NCI-H2029 treated with DMSO at 0.1 percent for 48 hours (cell line): ENCODE results near the gene PSIP1.
"Not testable (repeated sequence)": the region's sequence is repeated elsewhere in the genome, so short reads cannot be mapped to it uniquely, and the experiment has no call there.

Experiments used
- DNase-seq: peaks from one replicate; lab custom pipeline; 2025; lab: John Stamatoyannopoulos, UW

PSIP1 gene

DNA sequence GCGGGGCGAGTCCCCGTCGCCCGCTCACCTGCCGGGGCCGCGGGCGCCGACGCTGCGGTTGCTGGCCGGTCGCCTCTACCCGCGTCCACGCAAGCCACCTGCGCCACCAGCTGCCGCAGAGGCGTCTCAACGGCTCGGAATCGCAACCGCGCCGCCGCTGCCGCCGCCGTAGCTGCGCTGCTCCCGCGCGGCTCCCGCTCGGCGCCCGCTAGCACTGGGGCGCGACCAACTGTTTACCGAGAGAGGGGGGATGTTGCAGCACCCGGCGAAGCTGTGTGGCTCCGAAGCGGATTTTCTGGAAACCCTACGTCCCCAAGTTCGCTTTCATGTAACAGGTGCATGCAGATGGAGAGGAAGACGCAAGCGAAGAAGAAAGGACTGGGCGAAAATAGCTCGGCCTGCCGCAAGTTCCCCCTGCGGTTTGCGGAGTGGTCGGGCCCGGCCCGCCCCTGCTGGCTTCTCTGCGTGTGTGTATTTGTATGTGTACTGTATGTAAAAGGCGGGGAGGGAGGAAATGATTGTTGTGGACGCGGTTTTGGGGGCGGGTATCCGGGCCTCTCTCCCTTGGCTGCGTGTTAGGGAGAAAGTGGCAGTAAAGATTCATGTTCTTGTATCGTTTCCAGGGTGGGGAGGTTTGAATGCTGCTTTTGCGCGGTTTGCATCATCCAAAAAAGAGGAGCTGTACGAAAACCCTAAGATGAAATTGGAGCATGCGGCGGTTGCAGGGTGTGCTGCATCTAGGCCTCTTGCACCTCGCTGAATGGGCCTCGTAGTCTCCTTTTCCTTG, at the start of gene PSIP1:
Gene PSIP1, minus strand, starts transcription at position 182 of the 787 bp plus-strand sequence. CDS start 782 bp downstream, outside the sequence.
- peak; percentile 60 for DNase-seq

DNA sequence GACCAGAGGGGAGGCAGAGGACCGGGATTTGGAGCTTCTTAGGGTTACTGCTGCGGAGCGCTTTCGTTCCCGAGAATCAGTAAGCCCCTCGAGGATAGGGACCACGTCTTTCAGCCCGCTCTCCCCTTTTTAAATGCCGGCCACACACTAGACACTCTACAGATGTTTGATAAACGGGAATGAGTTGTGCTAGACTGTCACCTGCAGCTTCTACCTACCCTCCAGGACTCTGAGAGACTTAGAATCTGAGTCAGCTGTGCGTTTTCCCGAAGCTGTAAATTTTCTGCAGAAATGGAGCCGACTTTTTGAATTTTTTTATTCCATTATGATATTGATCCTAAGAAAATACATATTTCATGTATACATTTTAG, 42.7 kb upstream of the PSIP1 start:
- no peak for DNase-seq

DNA sequence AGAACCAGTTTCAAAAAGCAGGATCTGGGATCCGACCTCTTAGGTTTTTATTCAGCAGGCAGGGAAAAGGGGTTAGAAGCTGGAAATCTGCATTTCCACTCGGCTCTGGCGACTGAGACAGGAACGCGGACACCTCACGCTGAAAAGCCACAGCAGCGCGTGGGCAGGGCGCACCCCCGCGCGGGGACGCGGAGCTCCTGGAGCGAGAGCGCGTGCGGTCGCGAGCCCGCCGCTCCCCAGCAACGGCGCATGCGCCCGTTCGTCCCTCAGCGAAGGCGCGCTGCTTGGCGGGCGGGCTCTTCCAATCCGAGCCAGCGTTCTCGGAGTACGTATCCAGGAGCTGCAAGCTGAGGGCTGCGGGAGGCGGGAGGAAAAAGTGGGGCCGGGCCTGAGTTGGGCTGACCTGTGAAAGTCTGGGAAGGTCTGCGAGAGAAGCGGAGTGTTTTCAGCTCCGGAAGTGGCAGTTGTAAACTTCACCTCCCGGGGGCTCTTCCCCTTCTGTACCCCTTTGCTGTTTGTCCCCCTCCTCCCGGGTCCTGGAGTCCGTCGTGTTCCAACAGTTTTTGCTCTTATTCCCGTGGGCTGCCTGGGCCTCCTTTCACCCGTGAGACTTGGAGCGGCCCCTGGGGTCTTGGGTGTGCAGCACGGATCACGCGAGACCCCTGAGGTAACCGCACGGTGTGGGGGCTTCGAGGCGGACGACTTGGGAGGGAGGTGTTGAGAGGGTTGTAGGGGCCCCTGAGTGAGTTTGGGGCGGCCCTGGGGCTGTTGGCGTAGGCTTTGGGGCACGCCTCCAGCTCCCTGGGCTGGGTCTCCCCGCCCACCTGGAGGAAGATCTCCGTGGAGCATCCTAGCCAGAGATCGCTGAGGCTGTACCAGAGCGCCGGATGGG, 42.1 kb upstream of the PSIP1 start, which contains the start of gene CCDC171:
Gene CCDC171, plus strand, starts transcription at position 408 of the 892 bp plus-strand sequence. CDS start 11,046 bp downstream, outside the sequence.
- peak; percentile 41 for DNase-seq

DNA sequence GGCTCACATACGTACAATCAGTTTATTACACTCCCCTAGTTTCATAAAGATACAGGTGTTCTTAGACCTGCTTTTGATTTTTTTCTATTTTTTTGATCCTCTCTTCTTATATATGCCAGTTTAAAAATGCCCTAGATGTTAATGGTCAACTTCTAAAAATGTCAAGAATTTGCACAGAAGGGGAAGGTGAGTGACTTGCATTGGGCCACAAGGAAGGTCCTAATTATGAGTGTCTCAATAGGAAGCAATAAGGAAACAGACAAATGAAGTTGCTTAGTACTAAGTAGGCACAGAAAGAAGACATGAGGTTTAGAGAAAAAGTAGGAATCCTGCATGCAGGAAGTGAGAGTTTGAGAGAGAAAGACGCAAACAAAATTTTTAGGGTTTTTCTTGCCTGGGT, 38.8 kb upstream of the PSIP1 start:
- DNase-seq: no peak

DNA sequence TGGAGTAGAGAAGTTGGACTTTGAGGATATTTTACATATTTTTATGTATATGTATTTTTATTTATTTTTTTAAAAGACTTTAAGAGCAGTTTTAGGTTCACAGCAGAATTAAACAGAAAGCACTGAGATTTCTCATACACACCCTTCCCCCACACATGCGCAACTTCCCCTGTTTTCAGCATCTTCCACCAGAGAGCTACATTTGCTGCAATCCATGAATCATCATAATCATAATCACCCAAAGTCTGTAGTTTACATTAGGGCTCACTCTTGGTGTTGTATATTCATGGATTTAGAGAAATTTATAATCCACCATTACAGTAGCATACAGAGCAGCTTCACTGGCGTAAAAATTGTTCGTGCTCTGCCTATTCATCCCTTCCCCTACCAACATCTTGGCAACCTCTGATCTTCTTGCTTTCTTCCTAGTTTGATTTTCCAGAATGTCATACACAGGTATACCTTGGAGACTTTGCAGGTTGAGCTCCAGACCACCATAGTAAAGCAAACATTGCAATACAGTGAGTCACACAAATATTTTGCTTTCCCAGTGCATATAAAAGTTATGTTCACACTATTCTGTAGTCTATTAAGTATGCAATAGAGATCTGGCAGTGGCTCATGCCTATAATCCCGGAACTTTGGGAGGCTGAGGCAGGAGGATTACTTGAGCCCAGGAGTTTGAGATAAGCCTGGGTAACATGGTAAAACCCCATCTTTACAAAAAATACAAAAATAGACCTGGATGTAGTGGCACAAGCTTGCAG, 32.5 kb upstream of the PSIP1 start:
- DNase-seq: no peak

DNA sequence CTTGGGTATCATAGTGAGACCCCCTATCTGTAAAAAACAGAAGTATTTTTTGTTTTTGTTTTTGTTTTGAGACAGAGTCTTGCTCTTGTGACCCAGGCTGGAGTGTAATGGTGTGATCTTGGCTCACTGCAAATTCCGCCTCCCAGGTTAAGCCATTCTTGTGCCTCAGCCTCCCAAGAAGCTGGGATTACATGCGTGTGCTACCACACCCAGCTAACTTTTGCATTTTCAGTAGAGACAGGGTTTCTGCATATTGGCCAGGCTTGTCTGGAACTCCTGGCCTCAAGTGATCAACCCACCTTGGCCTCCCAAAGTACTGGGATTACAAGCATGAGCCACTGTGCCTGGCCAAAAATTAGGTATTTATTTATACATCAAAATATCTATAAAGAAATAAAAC, 31.9 kb upstream of the PSIP1 start:
- DNase-seq: no peak

DNA sequence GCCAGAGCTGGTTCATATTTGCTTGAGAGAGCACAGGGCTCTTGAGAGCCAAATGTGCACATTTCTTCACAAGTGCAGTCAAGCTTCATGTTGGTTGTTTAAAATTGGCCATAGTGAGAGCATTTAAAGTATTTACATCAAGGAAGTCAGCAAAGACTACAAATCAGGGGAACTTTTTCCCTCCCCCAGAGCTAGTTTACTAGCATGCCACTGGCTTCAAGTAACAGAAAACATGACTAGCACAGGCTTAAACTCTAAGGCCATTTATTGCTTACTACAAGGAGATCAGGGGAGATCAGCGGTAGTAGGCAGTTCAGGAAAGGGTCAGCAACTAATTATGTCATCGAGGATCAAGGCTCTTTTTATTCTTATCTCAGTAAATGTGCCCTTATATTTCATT, 31.1 kb upstream of the PSIP1 start:
- no peak for DNase-seq

DNA sequence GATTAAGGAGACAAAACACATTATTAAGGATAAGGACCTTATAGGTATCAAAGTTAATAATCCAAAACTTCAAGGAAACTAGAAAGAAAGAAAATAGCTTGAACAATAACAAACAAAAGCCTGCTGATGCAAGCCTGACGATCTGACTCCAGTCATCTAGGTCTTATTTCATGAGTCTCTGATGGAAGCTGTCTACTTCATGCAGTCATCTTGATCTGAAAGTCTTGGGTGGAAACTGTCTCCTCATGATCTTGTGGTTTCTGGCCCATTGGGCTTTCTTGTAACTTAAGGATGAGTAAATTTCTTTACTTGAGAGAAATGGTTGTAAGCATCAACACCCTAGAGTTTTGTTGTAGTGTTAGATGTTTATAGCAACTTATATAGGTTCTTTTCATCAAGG, 20.6 kb upstream of the PSIP1 start:
- DNase-seq: no peak

DNA sequence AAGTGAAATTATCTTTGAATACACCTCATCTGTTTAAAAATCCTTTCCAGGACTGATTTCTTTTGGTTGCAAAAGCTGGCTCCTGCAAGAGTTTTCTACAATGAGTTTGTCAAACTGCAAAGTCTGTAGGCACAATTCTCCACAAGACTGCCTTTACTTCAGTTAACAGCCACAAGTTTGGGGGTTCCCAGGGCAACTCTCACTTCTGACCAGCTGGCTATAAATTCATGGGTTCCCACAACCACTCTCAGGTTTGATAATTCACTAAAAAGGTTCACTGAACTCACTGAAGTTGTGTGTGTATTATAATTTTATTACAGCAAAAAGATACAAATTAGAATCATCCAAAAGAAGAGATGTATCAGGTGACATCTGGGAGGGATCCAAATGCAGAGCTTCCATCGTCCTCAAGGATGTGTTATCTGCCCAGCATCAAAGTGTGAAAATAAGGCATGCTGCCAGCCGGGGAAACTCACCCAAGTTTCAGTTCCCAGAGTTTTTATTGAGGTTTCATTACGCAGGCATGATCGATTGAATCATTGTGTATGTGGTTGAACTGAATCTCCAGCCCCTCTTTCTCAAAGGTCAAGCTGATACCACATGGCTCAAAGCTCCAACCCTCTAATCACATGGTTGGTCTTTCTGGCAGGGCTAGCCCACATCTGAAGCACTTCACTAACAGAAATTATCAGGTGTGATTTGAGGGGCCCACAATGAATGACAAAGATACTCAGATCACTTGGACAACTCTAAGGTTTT, 19.0 kb upstream of the PSIP1 start:
- no peak for DNase-seq

DNA sequence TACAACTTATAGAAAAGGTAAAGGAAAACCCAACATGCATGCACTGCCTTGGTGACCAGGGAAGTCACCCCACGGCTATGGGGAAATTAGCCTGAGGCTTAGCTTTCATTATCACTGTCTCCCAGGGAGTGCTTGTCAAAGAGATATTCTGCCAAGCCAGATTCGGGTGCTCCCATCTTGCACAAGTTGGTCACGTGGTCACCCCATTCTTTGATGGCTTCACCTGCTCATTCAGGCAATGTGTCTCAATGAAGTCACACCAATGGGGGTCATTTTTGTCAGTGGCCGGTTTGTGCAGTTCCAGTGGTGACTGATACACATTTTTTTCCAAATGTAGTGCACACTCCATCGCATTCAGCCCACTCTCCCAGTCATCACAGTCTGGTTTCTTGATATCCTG, 16.3 kb upstream of the PSIP1 start:
- DNase-seq: not testable (repeated sequence)

DNA sequence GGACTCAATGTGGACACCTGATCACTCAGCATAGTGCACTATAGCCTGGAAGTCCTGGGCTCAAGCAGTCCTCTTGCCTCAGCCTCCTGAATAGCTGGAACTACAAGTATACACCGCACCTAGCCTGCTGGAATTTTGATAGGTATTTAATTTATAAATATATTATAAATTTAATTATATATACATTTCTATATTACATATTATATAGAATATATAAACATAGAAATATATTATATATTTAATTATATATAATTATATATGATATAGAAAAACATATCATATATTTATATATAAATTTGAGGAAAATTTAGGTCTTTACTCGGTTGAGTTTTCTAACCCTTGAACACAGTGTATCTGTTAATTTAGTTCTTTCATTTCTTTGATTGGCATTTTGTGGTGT, 15.2 kb upstream of the PSIP1 start:
- no peak for DNase-seq

DNA sequence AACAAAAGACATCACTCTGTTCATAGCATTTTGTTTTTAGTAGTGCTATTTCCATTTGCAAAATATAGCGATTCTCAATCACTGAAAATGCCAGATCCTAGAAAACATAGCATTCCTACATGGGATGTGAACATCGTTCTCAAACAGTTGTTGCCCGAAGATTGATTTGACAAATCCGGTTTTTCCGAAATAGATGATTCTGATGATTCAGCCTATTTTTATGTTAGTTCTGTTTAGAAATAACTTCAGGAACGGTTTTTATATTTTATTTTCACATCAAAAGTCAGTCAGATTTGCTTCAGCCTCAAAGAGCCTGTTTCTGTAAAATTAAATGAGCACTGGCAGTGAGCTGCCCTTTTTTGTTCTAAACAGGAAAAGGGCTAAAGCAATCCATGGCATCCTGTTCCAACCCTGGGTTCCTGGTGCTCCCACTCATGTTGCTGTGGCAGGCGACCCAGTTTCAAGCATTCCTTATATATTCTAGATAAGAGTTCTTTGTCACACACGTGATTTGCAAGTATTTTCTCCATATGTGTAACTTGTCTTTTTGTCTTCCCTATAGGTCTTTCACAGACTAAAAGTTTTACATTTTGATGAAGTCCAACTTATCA, 14.2 kb upstream of the PSIP1 start:
- no peak for DNase-seq

DNA sequence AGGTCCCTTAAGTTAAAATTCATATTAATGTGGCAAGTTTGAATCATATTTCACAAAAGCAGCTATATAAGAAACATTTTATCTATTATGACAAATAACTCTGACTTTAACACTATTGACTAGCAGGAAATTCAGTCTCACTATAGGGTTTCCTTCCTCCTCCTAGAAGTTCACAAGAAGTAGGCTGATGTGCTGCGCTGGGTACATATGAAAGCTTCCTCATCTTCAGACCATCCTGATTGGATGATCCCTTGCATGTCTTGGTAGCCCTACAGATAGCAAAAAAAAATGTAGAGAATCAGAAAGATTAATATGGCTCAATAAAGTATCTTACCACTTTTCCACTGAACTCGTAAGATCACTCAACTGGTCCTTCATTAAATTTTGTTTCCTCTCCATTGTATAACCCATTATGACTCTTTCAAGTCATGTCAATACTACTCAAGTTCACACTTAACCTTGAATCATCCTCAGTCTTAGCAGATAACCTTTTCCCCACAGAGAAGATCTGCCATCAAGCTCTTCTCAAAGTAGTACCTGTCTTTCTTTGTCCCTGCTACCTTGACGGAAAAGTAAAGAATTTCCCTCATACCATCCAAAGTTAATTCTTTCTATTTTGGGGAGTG, 11.5 kb upstream of the PSIP1 start:
- DNase-seq: no peak

DNA sequence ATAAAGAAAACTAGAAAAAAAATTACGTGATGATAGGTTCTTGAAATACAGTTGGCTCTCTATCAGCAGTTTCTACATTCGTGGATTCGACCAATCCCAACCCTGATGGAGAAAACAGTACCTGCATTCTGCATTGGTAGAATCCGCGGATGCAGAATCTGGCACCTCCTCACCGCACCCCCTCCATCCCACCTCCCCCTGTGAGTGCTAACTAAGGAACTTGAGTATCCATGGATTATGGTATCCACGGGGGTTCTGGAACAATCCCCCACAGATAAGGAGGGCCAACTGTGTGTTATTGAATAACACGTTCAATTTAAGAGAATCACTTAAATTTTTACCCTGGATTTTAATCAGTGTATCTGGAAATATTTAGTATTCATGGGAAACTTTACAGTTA, 10.5 kb upstream of the PSIP1 start:
- DNase-seq: no peak

DNA sequence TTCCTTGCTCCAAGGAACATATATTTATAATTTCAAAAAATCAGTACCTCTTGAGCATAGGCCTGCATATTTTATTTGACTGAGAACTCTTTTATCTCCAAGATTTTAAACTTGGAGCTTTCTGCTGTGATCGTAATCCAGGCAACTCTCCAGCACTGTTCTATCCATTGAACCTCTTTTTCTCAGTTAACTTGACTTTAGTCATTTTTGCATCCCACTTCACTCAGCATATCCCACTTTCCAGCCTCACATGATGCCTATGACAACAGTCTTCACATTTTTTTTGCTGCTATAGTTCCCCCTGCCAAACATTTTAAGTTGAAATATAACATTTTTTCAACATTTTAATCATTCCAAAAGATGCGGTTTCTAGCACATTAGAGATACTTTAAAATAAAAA, 9.1 kb upstream of the PSIP1 start:
- DNase-seq: no peak

DNA sequence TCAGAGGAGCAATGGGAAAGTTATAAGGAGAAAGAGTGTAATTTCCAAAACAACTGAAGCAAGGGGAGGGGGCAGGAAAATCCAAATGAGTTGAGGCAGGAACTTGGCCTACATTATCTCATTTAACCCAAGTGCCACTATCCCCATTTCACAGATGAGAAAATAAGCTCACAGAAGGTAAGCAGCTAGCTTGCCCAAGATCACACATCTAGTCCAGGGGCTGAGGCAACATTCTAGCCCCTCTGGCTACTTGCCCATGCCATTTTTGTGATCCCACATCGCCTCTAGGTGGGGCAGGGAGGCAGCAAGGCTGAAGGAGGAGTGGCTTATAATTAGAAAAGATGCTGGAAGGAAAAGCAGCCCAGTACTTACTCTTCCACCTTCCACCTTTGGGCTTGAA, 2.6 kb upstream of the PSIP1 start:
- DNase-seq: no peak

DNA sequence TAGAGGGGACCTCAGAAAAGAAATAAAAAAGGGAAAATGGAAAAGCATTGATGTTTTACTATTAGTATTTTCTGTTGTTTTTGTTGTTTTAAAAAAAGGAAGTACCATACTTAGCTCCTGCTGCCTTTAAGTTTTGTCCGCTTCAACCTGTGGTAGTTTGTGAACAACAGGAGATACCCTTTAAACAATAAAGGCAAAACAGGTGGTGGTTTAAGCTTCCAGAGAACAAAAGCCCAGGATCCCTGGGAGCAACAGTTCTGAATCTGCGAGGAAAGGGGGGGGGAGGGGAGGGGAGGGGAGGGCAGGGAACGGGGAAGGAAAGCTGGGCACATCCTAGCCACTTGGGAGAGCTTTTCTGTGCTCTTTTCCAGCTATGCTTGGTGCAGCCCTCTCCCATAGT, 2.1 kb upstream of the PSIP1 start:
- no peak for DNase-seq

DNA sequence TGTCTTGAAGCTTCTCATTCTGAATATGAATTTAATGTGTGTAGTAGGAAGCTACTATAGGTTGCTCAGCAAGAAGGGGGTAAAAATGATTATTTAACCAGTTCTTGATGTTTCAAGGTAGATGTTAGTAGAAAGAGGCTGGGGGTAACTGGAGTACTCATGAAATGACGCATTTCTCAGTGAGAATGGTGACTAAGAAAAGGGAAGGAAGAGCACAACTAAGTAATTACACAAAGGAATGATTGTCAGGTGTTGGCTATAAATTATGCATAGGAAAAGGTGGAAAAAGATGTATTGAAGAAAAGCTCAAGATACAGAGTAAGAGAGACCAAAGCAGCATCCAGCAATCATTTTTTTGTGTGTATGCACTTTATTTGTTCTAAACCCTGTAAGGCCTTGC, 1.4 kb upstream of the PSIP1 start:
- no peak for DNase-seq

DNA sequence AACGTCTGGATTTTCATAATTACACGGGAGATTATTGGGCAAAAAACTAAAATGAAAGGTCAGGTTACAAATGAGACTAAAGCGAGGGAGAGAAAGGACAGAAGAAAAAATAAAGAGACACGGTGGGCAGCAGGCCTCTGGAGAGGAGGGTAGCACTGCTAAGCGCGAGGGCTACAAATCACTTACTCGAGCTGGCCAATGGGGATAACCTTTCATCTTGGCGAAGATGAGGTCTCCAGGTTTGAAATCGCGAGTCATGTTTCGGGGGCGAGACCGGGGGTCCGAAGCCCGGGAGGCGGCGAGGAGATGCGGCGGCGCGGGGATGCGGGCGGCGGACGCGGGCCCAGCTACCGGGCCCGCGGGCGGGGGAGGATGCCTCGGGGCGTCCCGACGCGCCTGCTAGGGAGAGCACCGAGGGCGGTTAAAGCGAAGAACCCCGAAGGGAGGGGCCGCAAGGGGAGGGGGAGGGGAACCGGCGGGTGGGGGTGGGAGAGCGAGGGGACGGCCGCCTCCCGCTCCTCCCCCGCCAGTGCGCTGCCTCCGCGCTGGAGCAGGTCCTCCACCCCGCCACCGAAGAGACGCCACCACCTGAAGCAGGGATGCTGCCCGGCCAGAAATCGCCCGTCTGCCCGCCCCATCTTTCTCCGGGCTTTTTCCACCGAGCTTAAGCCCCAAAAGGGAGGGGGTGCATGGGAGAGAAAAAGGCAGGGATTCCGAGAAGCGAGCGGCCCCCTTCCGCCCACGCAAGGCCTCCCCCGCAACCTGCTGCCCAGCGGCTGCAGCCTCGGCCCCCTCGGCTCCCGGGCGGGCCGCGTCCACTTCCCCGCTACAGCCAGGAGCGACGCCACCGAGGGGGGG, 610 bp downstream of the PSIP1 start:
- DNase-seq: no peak

DNA sequence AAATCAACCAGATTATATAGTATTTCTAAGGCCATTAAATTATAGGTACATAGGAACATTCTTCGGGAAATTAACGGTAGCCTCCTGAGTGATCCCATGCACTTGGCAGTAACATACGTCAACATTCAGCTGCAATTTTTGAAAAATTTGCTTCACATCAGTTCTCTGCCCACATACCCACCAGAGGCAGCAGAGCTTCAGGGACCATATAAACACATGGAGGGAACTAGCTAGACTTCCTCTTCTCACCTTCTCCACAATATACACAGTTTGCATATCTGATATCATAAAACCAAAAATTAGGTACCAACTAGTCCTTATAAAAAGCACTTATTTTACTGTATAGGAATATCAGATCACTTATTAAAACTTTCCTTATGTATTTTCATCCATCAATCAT, 4.8 kb downstream of the PSIP1 start:
- no peak for DNase-seq
